HG03354 (cell line): ENCODE data around the gene PCSK7.
A peak's percentile ranks its signal among the peaks of the same experiment; 100 is the strongest.

ENCODE experiments used
- ATAC-seq: cut with Tn5 transposase; IDR thresholded peaks from one replicate; pipeline ENCODE4 v1.9.1; 2021; ENCODE audit warnings: mild to moderate bottlenecking; ENCODE audit not compliant: unreplicated experiment, poor library complexity, severe bottlenecking

PCSK7 gene

GRCh38 chr11:117199916-117200812 lies 31.7 kb downstream of the PCSK7 start:
- no peak for ATAC-seq

DNA sequence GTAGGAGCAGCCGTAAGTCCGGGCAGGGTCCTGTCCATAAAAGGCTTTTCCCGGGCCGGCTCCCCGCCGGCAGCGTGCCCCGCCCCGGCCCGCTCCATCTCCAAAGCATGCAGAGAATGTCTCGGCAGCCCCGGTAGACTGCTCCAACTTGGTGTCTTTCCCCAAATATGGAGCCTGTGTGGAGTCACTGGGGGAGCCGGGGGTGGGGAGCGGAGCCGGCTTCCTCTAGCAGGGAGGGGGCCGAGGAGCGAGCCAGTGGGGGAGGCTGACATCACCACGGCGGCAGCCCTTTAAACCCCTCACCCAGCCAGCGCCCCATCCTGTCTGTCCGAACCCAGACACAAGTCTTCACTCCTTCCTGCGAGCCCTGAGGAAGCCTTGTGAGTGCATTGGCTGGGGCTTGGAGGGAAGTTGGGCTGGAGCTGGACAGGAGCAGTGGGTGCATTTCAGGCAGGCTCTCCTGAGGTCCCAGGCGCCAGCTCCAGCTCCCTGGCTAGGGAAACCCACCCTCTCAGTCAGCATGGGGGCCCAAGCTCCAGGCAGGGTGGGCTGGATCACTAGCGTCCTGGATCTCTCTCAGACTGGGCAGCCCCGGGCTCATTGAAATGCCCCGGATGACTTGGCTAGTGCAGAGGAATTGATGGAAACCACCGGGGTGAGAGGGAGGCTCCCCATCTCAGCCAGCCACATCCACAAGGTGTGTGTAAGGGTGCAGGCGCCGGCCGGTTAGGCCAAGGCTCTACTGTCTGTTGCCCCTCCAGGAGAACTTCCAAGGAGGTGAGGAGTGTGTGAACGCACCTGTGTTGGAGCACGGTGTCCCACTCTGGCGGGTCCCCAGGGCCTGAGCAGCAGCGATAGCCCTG lies 32.6 kb downstream of the PCSK7 start, which contains the start of gene TAGLN:
TAGLN (plus strand) TSS at position 318 of the 863 bp plus-strand sequence. CDS start 3,644 bp downstream, outside the sequence.
- no peak for ATAC-seq

- ATAC-seq: no peak
Observed at GRCh38 chr11:117198613-117199012, 33.3 kb downstream of the PCSK7 start.

- ATAC-seq: no peak
Observed at GRCh38 chr11:117197516-117198456, 34.1 kb downstream of the PCSK7 start.

DNA sequence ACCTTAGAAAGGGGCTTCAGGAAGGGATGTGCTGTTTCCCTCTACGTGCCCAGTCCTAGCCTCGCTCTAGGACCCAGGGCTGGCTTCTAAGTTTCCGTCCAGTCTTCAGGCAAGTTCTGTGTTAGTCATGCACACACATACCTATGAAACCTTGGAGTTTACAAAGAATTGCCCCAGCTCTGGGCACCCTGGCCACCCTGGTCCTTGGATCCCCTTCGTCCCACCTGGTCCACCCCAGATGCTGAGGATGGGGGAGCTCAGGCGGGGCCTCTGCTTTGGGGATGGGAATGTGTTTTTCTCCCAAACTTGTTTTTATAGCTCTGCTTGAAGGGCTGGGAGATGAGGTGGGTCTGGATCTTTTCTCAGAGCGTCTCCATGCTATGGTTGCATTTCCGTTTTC lies 34.9 kb downstream of the PCSK7 start:
- ATAC-seq: no peak

GRCh38 chr11:117195761-117196160 lies 36.1 kb downstream of the PCSK7 start:
- no peak for ATAC-seq

GRCh38 chr11:117195258-117195657 lies 36.6 kb downstream of the PCSK7 start:
- no peak for ATAC-seq

GRCh38 chr11:117194267-117194666 lies 37.6 kb downstream of the PCSK7 start:
- no peak for ATAC-seq

DNA sequence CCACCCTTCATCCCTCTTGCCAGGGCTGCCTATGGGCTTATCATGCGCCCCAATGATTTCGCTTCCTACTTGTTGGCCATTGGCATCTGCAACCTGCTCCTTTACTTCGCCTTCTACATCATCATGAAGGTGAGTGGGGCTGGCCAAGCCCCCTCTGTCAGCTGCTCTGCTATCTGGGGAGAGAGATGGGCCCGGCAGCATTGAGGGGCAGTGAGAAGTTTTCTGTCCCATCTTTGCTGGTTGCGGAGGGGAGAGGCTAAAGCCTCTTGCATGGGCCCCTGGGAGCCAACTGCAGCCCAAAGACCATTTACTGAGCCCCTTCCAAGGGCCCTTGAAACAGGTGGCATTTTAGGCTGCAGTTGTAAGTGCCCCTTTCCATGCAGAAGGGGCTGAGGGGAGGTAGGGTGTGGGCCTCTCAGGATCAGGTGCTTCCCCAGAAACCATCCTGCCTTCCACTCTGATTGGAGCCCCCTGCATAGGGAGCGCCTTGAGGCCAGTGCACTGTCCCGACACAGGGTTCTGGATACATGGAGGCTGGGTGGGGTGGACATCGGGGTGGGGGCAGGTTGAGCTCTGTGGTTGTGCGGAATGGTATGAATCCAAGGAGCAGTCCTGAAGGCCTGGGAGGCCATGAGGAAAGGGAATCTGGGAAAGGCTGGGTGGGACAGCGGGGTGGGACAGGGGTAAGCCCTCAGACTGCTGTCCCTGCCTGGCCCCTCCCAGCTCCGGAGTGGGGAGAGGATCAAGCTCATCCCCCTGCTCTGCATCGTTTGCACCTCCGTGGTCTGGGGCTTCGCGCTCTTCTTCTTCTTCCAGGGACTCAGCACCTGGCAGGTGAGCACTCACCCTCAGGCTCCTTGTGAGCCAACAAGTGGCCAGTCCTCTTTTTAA lies 38.5 kb downstream of the PCSK7 start:
- ATAC-seq: no peak

GRCh38 chr11:117192401-117192875 lies 39.4 kb downstream of the PCSK7 start:
- ATAC-seq: no peak

DNA sequence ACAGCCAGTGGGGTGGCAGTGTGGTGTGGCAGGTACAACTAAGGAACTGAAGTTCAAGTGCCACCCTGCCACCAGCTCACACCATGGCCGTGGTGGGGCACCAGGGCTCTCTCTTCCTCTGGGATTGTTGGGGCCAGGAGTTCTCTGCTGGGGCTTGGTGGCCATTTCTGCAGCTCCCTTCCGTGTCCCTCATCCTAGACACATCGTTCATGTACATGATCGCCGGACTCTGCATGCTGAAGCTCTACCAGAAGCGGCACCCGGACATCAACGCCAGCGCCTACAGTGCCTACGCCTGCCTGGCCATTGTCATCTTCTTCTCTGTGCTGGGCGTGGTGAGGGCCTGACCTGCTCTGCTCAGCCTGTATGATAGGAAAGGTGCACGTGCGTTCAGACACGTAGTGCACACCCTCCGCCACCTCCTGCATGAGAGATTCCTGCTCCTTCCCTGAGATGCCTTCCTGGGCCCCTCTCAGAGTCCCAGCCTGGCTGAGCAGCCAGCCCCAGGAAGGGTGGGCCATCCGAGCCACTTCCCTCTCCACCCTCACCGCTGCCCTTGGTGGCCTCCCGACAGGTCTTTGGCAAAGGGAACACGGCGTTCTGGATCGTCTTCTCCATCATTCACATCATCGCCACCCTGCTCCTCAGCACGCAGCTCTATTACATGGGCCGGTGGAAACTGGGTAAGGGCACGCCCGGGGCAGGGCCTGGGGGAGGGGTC lies 40.0 kb downstream of the PCSK7 start:
- no peak for ATAC-seq

DNA sequence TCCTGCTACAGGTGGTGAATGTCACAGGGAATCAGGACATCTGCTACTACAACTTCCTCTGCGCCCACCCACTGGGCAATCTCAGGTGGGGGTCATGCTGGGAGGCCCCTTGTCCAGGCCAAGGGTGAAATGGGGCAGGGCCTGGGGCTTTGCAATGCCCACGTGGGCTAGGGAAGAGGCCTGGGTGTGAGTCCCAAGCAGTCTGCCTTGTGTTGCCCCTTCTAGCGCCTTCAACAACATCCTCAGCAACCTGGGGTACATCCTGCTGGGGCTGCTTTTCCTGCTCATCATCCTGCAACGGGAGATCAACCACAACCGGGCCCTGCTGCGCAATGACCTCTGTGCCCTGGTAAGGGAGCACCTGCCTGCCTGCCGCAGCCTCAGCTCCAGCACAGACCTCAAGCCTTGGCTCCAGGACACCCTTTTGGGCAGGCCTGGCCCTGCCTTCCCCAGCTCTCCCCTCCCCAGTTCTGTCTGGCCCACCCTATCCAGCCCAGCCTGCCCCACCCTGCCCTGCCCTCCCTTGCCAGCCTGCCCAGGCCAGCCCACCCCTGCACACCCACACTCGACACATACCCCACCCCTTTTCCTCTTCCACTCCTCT lies 41.8 kb downstream of the PCSK7 start:
- ATAC-seq: no peak

- ATAC-seq: peak; percentile 55
Observed at GRCh38 chr11:117189191-117189940, 42.5 kb downstream of the PCSK7 start.

DNA sequence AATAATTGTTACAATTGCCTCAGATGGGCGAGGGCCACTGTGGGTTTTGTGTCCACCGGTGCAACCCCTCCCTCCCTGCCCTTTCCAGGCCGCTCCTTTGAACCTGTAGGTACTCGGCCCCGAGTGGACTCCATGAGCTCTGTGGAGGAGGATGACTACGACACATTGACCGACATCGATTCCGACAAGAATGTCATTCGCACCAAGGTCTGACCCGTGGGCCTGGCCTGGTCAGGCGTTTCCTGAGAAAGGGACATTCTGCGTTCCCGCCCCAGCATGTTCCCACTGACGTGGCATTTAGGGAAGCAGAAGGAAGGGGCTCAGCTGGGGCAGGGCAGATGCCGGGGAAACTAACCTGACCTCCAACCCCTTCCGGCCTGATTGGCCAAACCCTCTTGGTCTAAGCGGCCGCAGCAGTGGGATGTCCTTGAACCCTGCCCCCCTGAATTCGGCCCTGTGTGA lies 43.2 kb downstream of the PCSK7 start:
- ATAC-seq: no peak

- ATAC-seq: no peak
Observed at GRCh38 chr11:117187799-117188481, 43.9 kb downstream of the PCSK7 start.

DNA sequence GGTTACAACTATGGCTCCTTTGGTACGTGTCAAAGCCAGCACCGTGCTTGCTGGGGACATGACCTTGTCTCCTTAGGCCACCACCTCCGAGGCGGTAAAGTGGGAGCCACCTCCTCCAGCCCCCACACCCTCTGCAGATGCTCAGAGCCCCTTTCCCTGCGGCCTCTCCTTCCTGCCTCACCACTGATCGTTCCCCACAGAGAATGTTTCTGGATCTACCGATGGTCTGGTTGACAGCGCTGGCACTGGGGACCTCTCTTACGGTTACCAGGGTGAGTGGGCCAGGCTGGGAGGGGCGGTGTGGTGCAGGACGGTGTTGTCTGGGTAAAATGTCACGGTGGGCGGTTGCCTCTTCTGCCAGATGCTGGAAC lies 44.5 kb downstream of the PCSK7 start:
- no peak for ATAC-seq
